H9 (cell line): Measurements from ENCODE around the gene LFNG. TPM values are rescaled to one million over a fixed set of nuclear protein-coding genes. Genes with fewer than 3 reads are reported as not detected.

Experiments
- DNase-seq: peaks from one replicate; pipeline ENCODE4 v3.0.0-alpha.2; 2017
- H2AFZ ChIP-seq: one replicate; pipeline ENCODE4 v1.6.1; 2013; ENCODE audit warnings: mild to moderate bottlenecking, low read length, control low read depth, moderate library complexity
- H2AK5ac ChIP-seq: 2 replicates; pipeline ENCODE4 v1.6.1; 2013; ENCODE audit warnings: low read length, control low read depth, mixed read lengths; ENCODE audit not compliant: insufficient read length
- H2BK120ac ChIP-seq: one replicate; pipeline ENCODE4 v1.6.1; 2013; ENCODE audit warnings: low read depth, mild to moderate bottlenecking, low read length, control low read depth, inconsistent platforms; ENCODE audit not compliant: poor library complexity, severe bottlenecking
- H2BK12ac ChIP-seq: 2 replicates; pipeline ENCODE4 v1.6.1; 2013; ENCODE audit warnings: low read length, control low read depth, mixed read lengths, low read depth; ENCODE audit not compliant: insufficient read length
- H2BK15ac ChIP-seq: 2 replicates; pipeline ENCODE4 v1.6.1; 2013; ENCODE audit warnings: low read depth, low read length, control low read depth
- H2BK20ac ChIP-seq: one replicate; pipeline ENCODE4 v1.6.1; 2013; ENCODE audit warnings: low read depth, mild to moderate bottlenecking, low read length, control low read depth, inconsistent platforms; ENCODE audit not compliant: poor library complexity, severe bottlenecking
- H2BK5ac ChIP-seq: 2 replicates; pipeline ENCODE4 v1.6.1; 2013; ENCODE audit warnings: low read length, control low read depth, mixed read lengths; ENCODE audit not compliant: insufficient read length
- H3K14ac ChIP-seq: 2 replicates; pipeline ENCODE4 v1.6.1; 2013; ENCODE audit warnings: low read length, control low read depth; ENCODE audit not compliant: insufficient read depth
- H3K18ac ChIP-seq: 2 replicates; pipeline ENCODE4 v1.6.1; 2013; ENCODE audit warnings: low read depth, mild to moderate bottlenecking, mixed read lengths, low read length, control low read depth; ENCODE audit not compliant: insufficient read length
- H3K23ac ChIP-seq: 2 replicates; pipeline ENCODE4 v1.6.1; 2013; ENCODE audit warnings: low read length, control low read depth, mixed read lengths, low read depth; ENCODE audit not compliant: insufficient read length
- H3K23me2 ChIP-seq: 2 replicates; pipeline ENCODE4 v1.6.1; 2013; ENCODE audit warnings: low read depth, mild to moderate bottlenecking, mixed read lengths, low read length, control low read depth; ENCODE audit not compliant: insufficient read length, poor library complexity, severe bottlenecking
- H3K27ac ChIP-seq: 2 replicates; pipeline ENCODE4 v1.5.1; 2013; ENCODE audit warnings: low read length, control low read depth, mixed read lengths, low read depth; ENCODE audit not compliant: insufficient read length
- H3K27me3 ChIP-seq: 2 replicates; pipeline ENCODE4 v1.6.1; 2013; ENCODE audit warnings: low read length, control low read depth, inconsistent platforms; ENCODE audit not compliant: insufficient read depth
- H3K4ac ChIP-seq: 2 replicates; pipeline ENCODE4 v1.6.1; 2013; ENCODE audit warnings: low read depth, mild to moderate bottlenecking, control low read depth, inconsistent platforms, low read length, moderate library complexity
- H3K4me1 ChIP-seq: 2 replicates; pipeline ENCODE4 v1.6.1; 2013; ENCODE audit warnings: low read length, control low read depth, inconsistent platforms; ENCODE audit not compliant: insufficient read depth
- H3K4me2 ChIP-seq: 2 replicates; pipeline ENCODE4 v1.6.1; 2013; ENCODE audit warnings: low read length, control low read depth, mixed read lengths; ENCODE audit not compliant: insufficient read length, insufficient read depth
- H3K56ac ChIP-seq: 2 replicates; pipeline ENCODE4 v1.6.1; 2013; ENCODE audit warnings: low read depth, mild to moderate bottlenecking, mixed read lengths, low read length, control low read depth; ENCODE audit not compliant: insufficient read length
- H3K79me1 ChIP-seq: 2 replicates; pipeline ENCODE4 v1.6.1; 2013; ENCODE audit warnings: low read depth, mild to moderate bottlenecking, moderate library complexity, low read length, control low read depth, inconsistent platforms; ENCODE audit not compliant: insufficient read depth, poor library complexity, severe bottlenecking
- H3K79me2 ChIP-seq: 2 replicates; pipeline ENCODE4 v1.6.1; 2013; ENCODE audit warnings: low read length, control low read depth, inconsistent platforms; ENCODE audit not compliant: insufficient read depth
- H3K9ac ChIP-seq: 2 replicates; pipeline ENCODE4 v1.6.1; 2013; ENCODE audit warnings: low read length, control low read depth, mixed read lengths; ENCODE audit not compliant: insufficient read length; ENCODE audit errors: extremely low read depth
- H3K9me3 ChIP-seq: one replicate; pipeline ENCODE4 v1.6.1; 2013; ENCODE audit warnings: low read depth, low read length, inconsistent platforms; ENCODE audit not compliant: control insufficient read depth
- H3T11ph ChIP-seq: one replicate; pipeline ENCODE4 v1.6.1; 2013; ENCODE audit warnings: mild to moderate bottlenecking, low read length, control low read depth, inconsistent platforms
- H4K20me1 ChIP-seq: one replicate; pipeline ENCODE4 v1.6.1; 2013; ENCODE audit not compliant: control insufficient read depth, insufficient read length, insufficient read depth
- H4K5ac ChIP-seq: 2 replicates; pipeline ENCODE4 v1.6.1; 2013; ENCODE audit warnings: low read depth, mild to moderate bottlenecking, mixed read lengths, low read length, control low read depth; ENCODE audit not compliant: insufficient read length
- H4K8ac ChIP-seq: replicated peaks from 2 replicates; pipeline ENCODE4 v1.6.1; 2013; ENCODE audit warnings: low read length, control low read depth, mixed read lengths, low read depth; ENCODE audit not compliant: insufficient read length
- H4K91ac ChIP-seq: 2 replicates; pipeline ENCODE4 v1.6.1; 2013; ENCODE audit warnings: low read depth, mild to moderate bottlenecking, moderate library complexity, mixed read lengths, low read length, control low read depth; ENCODE audit not compliant: insufficient read length
- H3K27ac Mint-ChIP-seq, 3 experiments: 2 replicates in 2 of 3; 3 replicates in 1 of 3; pipeline ENCODE4 v1.8.0; 2020 to 2021; ENCODE audit warnings: mixed read lengths in 3 of 3, mild to moderate bottlenecking in 1 of 3, moderate library complexity in 1 of 3
- H3K27me3 Mint-ChIP-seq: 2 replicates; pipeline ENCODE4 v1.8.0; 2021; ENCODE audit warnings: low read depth, mild to moderate bottlenecking, moderate library complexity, mixed read lengths
- H3K36me3 Mint-ChIP-seq, 3 experiments: 2 replicates in 2 of 3; 3 replicates in 1 of 3; pipeline ENCODE4 v1.8.0; 2020 to 2021; ENCODE audit warnings: low read depth in 3 of 3, mixed read lengths in 3 of 3; ENCODE audit not compliant: insufficient read depth in 1 of 3
- H3K4me1 Mint-ChIP-seq, 2 experiments: 2 replicates each; pipeline ENCODE4 v1.8.0; 2020; ENCODE audit warnings: mixed read lengths in 2 of 2
- H3K4me3 Mint-ChIP-seq, 2 experiments: 2 replicates in 1 of 2; 3 replicates in 1 of 2; pipeline ENCODE4 v1.8.0; 2020 to 2021; ENCODE audit warnings: mild to moderate bottlenecking in 2 of 2, mixed read lengths in 2 of 2, moderate library complexity in 1 of 2
- H3K9me3 Mint-ChIP-seq, 2 experiments: 2 replicates in 1 of 2; 3 replicates in 1 of 2; pipeline ENCODE4 v1.8.0; 2020; ENCODE audit warnings: mild to moderate bottlenecking in 2 of 2, mixed read lengths in 2 of 2, moderate library complexity in 1 of 2
- WGBS: extraction: QIAGEN DNeasy Blood & Tissue Kit; methylation state at CpG from one replicate; pipeline ENCODE4 v1.1.7; 2013; ENCODE audit warnings: missing lambda C conversion rate, low lambda C conversion rate, mixed read lengths; ENCODE audit not compliant: insufficient read length; ENCODE audit errors: extremely low coverage; 5-methylcytosine and 5-hydroxymethylcytosine counted together
- total RNA-seq: library from RNA; stranded (reverse); gene quantifications from 2 replicates; pipeline ENCODE4 v1.2.1, GENCODE V29; 2021
- TF ChIP-seq, protein P1 (sequence below): fragments of 200-600 bp; sonication (generic); conservative IDR thresholded peaks from 3 replicates; pipeline ENCODE4 v1.8.0; 2021; ENCODE audit warnings: antibody characterized with exemption, mild to moderate bottlenecking

Gene LFNG
- total RNA-seq, 1 experiment from 2014 or later, result 52.9 TPM

- Histone ChIP-seq H2BK15ac (no peak overlapping the region), H3K23ac (no peak overlapping the region), H3K27ac (no peak overlapping the region), H3K79me1 (no peaks in the 10 kb centered on the region), H2BK20ac (no peak overlapping the region), H4K91ac (no peak overlapping the region), H3K18ac (no peak overlapping the region), H4K5ac (no peak overlapping the region), H4K20me1 (no peaks in the 10 kb centered on the region), H3K23me2 (no peaks in the 10 kb centered on the region), H3K27me3 (no peaks in the 10 kb centered on the region), H2BK120ac (no peak overlapping the region), H2AK5ac (no peak overlapping the region), H3K4me1 (no peaks in the 10 kb centered on the region), H3K14ac (no peak overlapping the region), H2AFZ (no peak overlapping the region), H3K9me3 (no peaks in the 10 kb centered on the region), H4K8ac (no peak overlapping the region), H3K4ac (no peak overlapping the region), H3K9ac (no peak overlapping the region), H2BK5ac (no peak overlapping the region), H3T11ph (no peak overlapping the region), H3K56ac (no peak overlapping the region), H3K79me2 (no peaks in the 10 kb centered on the region), H3K4me2 (no peak overlapping the region), H2BK12ac (no peak overlapping the region)
- TF ChIP-seq, protein P1, sequence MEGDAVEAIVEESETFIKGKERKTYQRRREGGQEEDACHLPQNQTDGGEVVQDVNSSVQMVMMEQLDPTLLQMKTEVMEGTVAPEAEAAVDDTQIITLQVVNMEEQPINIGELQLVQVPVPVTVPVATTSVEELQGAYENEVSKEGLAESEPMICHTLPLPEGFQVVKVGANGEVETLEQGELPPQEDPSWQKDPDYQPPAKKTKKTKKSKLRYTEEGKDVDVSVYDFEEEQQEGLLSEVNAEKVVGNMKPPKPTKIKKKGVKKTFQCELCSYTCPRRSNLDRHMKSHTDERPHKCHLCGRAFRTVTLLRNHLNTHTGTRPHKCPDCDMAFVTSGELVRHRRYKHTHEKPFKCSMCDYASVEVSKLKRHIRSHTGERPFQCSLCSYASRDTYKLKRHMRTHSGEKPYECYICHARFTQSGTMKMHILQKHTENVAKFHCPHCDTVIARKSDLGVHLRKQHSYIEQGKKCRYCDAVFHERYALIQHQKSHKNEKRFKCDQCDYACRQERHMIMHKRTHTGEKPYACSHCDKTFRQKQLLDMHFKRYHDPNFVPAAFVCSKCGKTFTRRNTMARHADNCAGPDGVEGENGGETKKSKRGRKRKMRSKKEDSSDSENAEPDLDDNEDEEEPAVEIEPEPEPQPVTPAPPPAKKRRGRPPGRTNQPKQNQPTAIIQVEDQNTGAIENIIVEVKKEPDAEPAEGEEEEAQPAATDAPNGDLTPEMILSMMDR, result no peak
- Mint-ChIP-seq H3K4me3 (no peak overlapping the region), H3K27me3 (no peaks in the 10 kb centered on the region), H3K9me3 (no peaks in the 10 kb centered on the region), H3K27ac (no peak overlapping the region), H3K4me1 (no peaks in the 10 kb centered on the region), H3K36me3 (peaks cover 13 to 44% (median 30%) of the 10 kb centered on the region in 3 experiments)
- DNase-seq, result peak; percentile 26
- WGBS, result no CpG with 5 or more reads among the region's 19 CpGs
These were observed 21.1 kb downstream of the LFNG start for GRCh38 chr7:2540641-2541051.
